TTC549 (cell line): ENCODE data around the gene FCMR.

ENCODE experiments used
- FAIRE-seq: peaks from 2 replicates; lab custom pipeline; 2012; peaks lifted over from hg19 to GRCh38; lab: Jason Lieb, UNC

Gene FCMR

GRCh38 chr1:206923009-206923960, 1.5 kb upstream of the FCMR start:
- FAIRE-seq: no peak

- no peak for FAIRE-seq
Measured at GRCh38 chr1:206922524-206922923, 783 bp upstream of the FCMR start.

GRCh38 chr1:206918076-206918475, 3.7 kb downstream of the FCMR start:
- no peak for FAIRE-seq

DNA sequence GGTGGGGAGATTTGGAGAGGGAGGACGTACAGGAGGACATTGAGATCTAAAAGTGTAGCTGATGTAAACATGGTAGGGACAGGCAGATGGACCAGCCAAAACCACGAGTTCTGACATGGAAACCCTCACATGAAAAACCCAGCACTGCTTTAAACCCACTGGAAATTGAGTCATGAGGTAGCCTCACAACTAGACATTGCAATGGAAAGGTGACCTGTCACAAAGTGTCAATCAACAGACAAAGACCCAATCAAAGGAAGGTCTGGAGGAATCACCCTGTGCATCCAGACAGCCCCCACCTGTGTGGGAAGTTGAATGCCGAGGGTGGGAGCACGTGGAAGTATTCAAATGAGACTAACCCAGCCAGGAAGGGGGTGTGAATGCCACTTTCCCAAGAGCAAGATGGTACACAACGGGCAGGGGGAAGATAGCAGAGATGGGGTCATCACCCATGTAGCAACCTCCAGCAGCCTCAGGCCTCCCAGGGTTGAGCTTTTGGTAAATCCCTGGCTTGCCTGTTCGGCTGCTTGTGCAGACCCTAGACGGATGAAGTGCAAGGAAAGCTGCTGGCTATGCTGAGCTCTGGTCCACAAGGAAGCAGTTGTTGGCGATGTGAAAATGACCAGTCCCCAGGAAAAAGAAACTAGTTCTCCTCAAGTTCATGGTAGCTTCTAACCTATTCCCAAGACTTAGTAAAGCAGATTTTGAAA, 5.6 kb downstream of the FCMR start:
- FAIRE-seq: no peak

DNA sequence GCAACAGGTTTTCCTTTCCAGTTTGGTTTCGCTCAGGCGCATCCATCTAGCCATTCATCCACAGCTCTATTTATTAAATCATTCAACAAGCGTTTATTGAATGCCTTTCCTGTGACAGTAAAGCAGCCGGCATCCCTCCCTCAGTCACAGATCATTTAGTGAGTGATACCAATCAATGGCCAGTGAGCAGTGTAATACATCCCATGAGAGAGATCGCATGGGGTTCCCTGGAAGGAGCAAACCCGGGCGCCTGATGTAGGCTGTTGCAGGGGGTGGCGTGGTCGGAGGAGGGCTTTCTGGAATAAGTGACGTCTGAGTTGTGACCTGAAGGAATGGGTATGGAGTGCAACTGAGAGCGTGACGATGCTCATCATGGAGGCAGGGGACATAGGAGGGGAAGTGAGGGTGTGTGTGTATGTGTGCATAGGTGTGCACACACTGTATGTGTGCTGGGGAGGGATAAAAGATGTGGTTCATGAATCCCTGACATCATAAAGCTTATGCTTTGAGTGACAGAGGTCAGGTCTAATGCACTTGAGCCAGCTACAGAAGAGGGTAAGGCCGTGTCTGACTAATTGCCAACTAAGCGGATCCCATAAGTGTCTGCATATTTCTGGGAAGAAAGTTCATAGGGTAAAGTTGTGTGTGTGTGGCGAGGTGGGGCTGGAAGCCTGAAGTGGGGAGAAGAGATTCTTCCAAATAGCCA, 6.6 kb downstream of the FCMR start:
- FAIRE-seq: no peak

DNA sequence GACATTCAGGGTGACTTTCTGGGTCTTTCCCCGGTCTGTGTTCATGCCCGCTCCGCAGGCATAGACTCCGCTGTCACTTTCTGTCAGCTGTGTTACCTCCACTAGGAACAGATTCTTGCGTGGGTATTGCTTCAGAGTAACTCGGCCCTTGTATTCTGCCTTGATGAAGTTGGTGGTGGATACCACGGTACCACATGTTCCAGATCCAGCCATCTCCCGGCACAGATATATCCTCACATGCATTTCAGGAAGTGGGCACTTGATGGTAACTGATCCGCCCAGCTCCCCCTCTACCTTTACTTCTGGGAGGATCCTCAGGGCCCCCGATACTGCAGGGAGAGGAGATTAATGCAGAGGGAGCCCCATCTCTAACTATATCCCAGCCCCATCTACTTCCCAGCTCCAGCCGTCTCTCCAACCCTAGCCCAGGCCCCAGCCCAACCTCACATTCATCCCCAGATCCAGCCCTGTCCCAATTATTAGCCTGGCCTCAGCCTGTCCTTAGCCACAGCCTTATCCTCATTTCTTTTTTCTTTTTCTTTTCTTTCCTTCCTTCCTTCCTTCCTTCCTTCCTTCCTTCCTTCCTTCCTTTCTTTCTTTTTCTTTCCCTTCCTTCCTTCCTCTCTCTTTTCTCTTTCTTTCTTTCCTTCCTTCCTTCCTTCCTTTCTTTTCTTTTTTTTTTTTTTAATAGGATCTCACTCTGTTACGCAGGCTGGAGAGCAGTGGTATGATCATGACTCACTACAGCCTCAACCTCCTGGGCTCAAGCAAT, 7.8 kb downstream of the FCMR start:
- no peak for FAIRE-seq

DNA sequence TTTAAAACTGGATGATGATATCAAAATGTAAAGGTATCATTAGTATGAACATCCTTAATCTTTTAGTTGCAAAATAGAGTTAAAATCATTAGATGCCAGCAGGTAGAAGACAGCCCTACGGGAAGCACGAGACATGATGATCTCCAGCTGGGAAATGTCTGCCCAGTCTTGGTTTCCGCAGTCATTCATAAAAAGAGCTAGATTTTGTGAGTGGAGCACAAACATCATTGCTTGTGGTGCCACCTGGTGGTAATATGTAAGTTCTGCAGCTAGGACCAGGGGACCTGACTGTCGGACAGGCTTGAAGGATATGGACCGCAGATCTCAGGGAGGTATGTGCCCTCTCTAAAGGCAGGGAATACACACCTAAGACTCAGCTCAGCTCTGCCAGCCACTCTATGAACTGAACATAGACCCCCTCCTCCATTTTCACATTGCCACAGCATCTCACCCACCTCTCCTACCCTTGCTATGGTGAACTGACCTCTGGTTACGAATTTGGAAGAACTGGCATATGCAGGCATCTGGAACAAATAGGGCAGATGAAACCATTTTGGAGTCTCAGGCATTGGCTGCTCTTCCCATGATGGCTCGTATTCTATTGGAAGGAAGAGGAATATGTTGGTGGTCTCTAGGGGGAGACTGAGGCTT, 9.2 kb downstream of the FCMR start:
- peak; percentile 50 for FAIRE-seq

- peak; percentile 84 for FAIRE-seq
Measured at GRCh38 chr1:206911064-206911663, 10.6 kb downstream of the FCMR start.

DNA sequence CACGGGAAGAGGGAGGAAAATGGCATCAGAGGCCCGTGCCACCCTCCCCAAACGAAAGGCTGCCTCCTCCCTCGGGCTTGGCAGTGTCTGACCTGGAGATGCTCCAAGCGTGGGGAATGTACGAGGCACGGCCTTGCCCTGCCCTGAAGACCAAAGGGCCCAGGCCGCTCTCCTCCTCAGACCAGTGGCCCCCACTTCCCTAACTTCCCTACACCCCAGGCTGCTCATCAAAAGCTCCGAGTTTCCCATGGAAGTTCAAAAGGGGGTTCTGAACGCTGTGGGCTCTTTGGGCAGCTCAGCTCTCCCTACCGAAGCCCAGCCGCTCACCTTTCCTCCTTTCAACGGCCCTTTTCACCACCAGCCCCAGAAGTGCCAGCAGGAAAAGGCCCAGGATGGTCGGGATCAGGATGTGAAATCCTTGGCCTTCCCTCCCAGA, 11.8 kb downstream of the FCMR start:
- no peak for FAIRE-seq

DNA sequence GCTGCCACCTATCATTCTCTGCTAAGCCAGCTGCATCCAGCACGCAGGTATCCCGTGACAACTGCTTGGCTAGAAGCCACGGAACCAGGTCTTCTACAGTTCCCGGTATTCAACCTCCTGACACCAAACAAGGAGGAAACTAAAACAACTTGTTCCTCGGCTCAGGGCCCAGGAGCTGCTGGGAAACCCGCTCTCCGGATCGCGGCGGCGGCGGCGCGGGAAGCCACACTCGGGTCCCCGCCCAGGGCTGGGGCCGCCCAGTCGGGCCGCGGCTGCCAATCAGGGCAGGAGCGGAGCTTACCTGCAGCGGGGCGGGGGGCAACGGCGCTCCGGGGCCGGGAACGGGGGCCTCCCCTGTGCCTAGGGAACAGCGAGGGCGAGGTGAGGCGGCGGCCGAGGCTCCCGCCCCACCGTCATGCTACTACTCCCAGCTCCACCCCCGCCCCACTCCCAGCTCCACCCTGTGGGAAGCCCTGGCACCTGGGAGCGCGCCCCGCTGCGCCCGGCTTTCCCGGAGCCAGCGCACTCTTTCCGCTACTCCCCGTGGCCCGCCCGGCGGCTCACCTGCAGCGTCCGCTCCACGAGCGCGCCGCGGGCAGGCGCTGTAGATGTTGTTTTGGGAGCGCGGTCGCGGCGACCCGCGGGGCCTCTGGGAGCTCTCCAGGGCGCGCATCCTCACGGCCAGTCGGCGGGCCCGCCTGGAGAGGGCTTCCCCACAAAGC, 12.4 kb downstream of the FCMR start:
- no peak for FAIRE-seq

GRCh38 chr1:206908038-206908437, 13.7 kb downstream of the FCMR start:
- no peak for FAIRE-seq

- FAIRE-seq: no peak
Measured at GRCh38 chr1:206907304-206907991, 14.3 kb downstream of the FCMR start.

DNA sequence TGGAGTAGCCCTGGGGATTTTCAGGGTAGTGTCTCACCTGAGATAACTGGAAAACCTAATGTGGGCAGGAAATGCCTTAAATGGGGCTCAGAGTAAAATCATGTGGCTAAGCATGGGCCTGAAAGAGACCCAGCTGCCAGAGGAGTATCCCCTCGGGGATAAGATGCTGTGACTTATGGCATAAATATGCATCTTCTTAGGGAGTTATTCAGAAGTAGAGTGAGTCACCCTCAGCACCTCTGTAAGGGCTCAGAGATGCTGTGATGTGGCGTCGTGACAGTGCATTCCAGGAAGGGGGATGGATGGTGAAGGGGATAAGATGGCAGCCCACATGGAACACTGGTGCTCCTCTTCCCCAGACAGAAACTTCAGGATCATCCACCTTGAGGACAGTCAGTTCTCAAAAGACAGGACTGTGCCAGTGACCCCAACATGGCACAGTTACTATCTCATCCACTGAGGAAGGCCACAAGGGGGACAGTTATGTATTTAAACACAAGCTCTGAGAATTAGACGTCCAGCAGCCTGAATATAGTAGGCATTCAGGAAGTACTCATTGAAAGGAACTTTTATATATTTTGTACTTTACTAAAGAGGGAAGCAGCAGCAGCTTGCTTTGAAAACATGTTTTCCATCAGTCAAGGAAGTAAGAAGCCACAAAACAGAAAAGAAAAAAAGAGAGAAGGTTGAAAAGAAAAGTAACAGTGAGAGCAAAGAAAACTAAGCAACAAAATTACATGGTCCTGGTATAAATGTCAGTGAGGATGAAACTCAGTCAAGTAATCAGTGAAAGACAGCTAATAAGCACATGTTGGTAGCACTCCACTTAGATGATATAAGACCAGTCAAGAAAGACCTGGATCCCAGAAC, 16.2 kb downstream of the FCMR start:
- no peak for FAIRE-seq

- no peak for FAIRE-seq
Measured at GRCh38 chr1:206904423-206905142, 17.2 kb downstream of the FCMR start.

GRCh38 chr1:206903687-206904086, 18.1 kb downstream of the FCMR start:
- no peak for FAIRE-seq

- no peak for FAIRE-seq
Measured at GRCh38 chr1:206902702-206903101, 19.0 kb downstream of the FCMR start.

- no peak for FAIRE-seq
Measured at GRCh38 chr1:206901944-206902343, 19.8 kb downstream of the FCMR start.

- FAIRE-seq: no peak
Measured at GRCh38 chr1:206900149-206900548, 21.6 kb downstream of the FCMR start.
